ENCODE data around the gene SESTD1.
A peak's percentile ranks its signal among the peaks of the same experiment; 100 is the strongest.

Gene SESTD1

DNA sequence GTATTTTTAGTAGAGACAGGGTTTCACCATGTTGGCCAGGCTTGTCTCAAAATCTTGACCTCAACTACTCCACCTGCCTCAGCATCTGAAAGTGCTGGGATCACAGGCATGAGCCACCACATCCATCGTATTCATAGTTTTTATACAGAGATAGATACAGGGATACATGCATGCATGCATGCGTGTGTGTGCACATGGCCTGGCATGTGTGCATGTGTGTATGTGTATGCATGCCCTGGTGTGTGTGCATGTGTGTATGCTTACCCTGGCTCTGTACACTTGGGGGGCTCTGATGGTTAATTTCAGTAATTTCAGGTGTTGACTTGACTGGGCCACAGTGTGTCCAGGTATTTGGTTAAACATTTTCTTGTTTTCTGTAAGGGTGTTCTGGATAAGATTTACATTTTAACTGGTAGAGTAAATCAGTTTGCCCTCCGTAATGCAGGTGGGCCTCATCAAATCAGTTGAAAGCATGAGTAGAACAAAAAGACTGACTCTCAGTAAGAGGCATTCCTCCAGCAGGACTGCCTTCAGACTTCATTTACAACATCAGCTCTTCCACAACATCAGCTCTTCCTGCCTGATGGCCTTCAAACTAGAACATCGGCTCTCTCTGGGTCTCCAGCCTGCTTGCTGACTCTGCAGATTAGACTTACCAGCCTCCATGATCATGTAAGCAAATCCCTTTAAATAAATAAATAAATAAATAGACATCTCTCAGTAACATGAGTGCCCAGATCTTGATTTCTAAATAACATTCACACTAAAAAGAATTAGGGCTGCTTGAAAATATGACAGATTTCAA, 30.8 kb downstream of the SESTD1 start:
- no peak for TF ChIP-seq CTCF (IDR thresholded peaks at IDR 0.05)

GRCh38 chr2:179233083-179233490, 31.5 kb downstream of the SESTD1 start:
- TF ChIP-seq CTCF (IDR thresholded peaks at IDR 0.05) = no peak

DNA sequence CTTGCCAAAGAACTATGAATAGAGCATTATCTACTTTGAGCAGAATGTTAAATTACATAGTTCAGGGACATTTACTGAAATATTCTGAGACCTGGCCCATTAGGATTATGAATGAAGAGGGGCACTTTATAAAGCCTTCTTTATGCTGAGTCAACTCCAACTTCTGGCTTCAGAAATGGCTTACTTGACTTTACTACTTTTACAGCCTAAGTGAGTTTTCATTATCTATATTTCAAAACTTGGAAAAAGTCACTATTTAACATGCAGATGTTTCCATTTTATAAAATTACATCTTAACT, 37.7 kb downstream of the SESTD1 start:
- TF ChIP-seq CTCF (IDR thresholded peaks at IDR 0.05) = no peak

GRCh38 chr2:179226203-179226960, 38.2 kb downstream of the SESTD1 start:
- no peak for TF ChIP-seq CTCF (IDR thresholded peaks at IDR 0.05)

DNA sequence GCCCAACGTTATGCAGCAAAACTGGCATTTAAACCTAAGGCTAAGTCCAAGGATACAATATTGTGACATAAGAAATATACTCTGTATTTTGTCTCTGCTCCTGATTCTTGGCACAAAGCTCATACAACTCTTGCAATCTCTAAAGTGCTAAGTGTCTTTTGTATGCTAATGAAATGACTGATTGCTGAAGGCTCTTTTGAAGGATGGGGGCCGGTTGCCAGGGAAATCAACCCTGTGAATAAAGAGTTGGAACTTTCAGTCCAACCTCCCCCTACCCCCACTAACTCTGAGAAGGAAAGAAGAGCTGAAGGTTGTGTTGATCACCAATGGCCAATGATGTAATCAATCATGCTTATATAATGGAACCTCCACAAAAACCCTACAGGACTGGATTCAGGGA, 40.3 kb downstream of the SESTD1 start:
- TF ChIP-seq CTCF (IDR thresholded peaks at IDR 0.05) = no peak

- no peak for TF ChIP-seq CTCF (IDR thresholded peaks at IDR 0.05)
These were observed 42.6 kb downstream of the SESTD1 start for GRCh38 chr2:179222076-179222475.

GRCh38 chr2:179218848-179219594, 45.6 kb downstream of the SESTD1 start:
- peak; percentile 84 for TF ChIP-seq CTCF (IDR thresholded peaks at IDR 0.05)
